SJSA1 (cell line): ENCODE data around the gene CLNK. TPM values are rescaled to one million over a fixed set of nuclear protein-coding genes. Genes with fewer than 3 reads are reported as not detected.

Source experiments
- DNase-seq, 2 experiments: peaks; one replicate each; pipeline ENCODE4 v3.0.0-alpha.2; 2015 to 2020; ENCODE audit warnings: low spot score in 2 of 2, low read depth in 1 of 2
- H3K27ac ChIP-seq: fragments of 250-450 bp; sonication (Bioruptor Pico); 2 replicates; pipeline ENCODE4 v1.5.1; 2020; ENCODE audit warnings: mild to moderate bottlenecking, moderate library complexity
- H3K27me3 ChIP-seq: fragments of 250-450 bp; sonication (Bioruptor Pico); replicated peaks from 2 replicates; pipeline ENCODE4 v1.5.1; 2020; ENCODE audit warnings: mild to moderate bottlenecking, moderate library complexity
- H3K36me3 ChIP-seq: fragments of 250-450 bp; sonication (Bioruptor Pico); 2 replicates; pipeline ENCODE4 v1.5.1; 2020; ENCODE audit warnings: mild to moderate bottlenecking
- H3K4me1 ChIP-seq: fragments of 250-450 bp; sonication (Bioruptor Pico); replicated peaks from 2 replicates; pipeline ENCODE4 v1.6.1; 2021; ENCODE audit warnings: mild to moderate bottlenecking
- H3K4me3 ChIP-seq: fragments of 250-450 bp; sonication (Bioruptor Pico); 2 replicates; pipeline ENCODE4 v1.5.1; 2020; ENCODE audit warnings: mild to moderate bottlenecking
- H3K9me3 ChIP-seq: fragments of 250-450 bp; sonication (Bioruptor Pico); replicated peaks from 2 replicates; pipeline ENCODE4 v1.5.1; 2020; ENCODE audit warnings: mild to moderate bottlenecking
- total RNA-seq: library from RNA; depleted of rRNA; stranded (reverse); fragments of >200 nt; shearing (Covaris generic); gene quantifications from 2 replicates; pipeline ENCODE4 v1.2.3, GENCODE V29; 2014; rRNA removed

Gene CLNK
- total RNA-seq, 1 experiment from 2014 or later: not detected

DNA sequence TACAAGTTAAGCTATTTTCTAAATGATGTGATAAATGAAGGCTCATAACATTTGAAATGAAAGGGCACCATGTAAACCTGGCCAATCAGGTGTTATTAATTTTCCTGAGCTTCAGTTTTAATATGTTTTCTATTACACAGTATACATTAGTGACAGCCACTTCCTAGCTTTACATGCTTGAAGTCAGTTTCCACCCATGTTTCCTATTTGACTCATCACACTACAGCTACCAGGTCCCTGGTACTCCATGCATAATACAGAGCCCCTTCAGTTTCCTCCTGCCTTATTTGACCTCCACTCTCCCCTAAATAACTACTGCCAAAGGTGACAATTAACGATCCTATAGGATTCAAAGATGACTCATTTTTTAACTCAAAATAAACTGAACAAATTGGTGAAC lies 245.6 kb downstream of the CLNK start:
- no peak overlapping the region for H3K4me3 ChIP-seq
- H3K27me3 ChIP-seq: no peaks in the 10 kb centered on the region
- peaks cover 7% of the 10 kb centered on the region for H3K36me3 ChIP-seq
- H3K4me1 ChIP-seq: peaks cover 8% of the 10 kb centered on the region
- no peak for DNase-seq
- no peaks in the 10 kb centered on the region for H3K9me3 ChIP-seq
- H3K27ac ChIP-seq: no peak overlapping the region

DNA sequence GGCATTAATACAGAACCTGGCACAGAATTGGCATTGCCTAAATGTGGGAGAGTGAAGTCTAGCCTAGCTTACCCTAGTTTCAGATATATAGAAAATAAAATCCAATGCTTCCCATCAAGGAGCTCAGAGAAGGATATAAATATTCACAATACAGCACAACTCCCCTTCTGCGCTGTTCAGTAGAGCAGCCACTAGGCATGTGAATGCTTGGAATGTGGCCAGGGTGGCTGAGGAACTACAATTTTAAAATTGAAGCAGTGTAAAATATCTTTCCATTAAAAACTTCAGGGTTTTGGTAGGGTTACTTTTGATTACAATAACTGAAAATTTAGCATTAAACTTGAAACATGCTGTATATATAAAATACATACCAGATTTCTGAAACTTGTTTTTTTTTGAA lies 246.8 kb downstream of the CLNK start:
- DNase-seq: no peak
- no peaks in the 10 kb centered on the region for H3K36me3 ChIP-seq
- H3K27ac ChIP-seq: no peak overlapping the region
- no peaks in the 10 kb centered on the region for H3K9me3 ChIP-seq
- no peaks in the 10 kb centered on the region for H3K27me3 ChIP-seq
- H3K4me3 ChIP-seq: no peak overlapping the region
- H3K4me1 ChIP-seq: peaks cover 1% of the 10 kb centered on the region; the same call in 1 of the 2 replicates

Other genes starting within 250 kb of the CLNK start
- 23.5 and 24.9 TPM in 2 replicates for gene ZNF518B, start 227.3 kb downstream of the CLNK start, total RNA-seq